Head of caudate nucleus (tissue), 42 donors: ENCODE data around the gene OGDH.

ENCODE experiments used
- DNase-seq, 42 donors: peaks; one replicate each; pipeline versions ENCODE4 v3.0.0 to v3.0.0-alpha.2; 2020 to 2021; ENCODE audit warnings: mixed read lengths in 7 of 42
- intact Hi-C: fragments of 100-400 bp; cut with DNase I; formaldehyde crosslinking; loops from one replicate; pipeline ENCODE4 v1.15.0; 2022

The OGDH gene

DNA sequence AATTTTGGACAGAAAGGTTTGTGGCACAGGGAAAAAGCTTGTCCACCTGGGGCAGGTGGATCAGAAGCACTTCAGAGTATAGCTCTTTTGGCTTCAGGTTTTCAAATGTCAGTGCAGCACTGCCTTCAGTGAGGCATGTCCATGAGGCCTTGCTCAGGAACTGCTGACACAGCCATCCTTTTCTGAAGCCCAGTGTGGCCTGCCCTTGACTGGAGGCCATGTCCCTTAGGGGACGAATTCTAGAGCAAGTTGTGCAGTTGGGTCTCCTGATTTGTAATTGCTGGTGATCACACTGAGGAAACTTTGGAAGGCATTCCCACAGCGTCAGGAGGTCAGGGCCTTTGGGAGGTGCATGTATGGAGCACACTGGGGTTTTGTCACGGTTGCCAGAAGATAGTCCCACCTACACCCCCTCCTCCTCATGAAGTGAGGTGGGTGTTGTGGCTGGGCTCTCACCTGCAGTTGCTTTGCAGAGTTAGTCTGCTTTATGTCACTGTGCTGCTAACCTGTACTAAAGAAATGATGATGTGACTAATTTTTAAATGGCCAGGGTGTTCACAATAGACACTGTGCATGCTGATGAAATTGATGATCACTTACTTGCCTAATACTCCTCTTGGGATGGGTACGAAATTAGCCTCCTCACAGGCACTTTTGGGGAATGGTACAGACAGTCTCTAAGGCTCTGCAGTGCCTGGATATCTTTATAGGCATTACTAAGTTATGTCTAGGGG, 41.7 kb downstream of the OGDH start:
- DNase-seq = peak in 1 of 42 donors; percentile 35
- intact Hi-C loops = no loop called here

DNA sequence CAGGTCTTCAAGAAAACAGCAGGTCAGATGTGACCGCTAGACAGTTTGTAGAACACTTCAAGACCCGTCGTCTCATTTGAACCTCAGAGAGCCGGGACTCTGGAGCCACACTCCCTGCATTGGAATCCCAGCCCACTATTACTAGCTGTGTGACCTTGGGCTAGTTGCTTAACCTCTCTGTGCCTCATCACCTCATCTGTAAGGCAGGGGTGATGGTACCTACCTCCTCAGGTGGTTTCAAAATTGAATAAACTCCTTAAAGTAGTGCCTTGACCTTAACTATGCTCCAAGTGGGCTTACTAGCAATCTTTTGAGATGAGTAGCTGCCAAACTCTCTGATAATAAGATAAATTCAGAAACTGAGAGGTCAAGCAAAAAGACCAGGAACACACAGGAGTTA, 43.8 kb downstream of the OGDH start:
- no peak for DNase-seq
- intact Hi-C loops = no loop called here

DNA sequence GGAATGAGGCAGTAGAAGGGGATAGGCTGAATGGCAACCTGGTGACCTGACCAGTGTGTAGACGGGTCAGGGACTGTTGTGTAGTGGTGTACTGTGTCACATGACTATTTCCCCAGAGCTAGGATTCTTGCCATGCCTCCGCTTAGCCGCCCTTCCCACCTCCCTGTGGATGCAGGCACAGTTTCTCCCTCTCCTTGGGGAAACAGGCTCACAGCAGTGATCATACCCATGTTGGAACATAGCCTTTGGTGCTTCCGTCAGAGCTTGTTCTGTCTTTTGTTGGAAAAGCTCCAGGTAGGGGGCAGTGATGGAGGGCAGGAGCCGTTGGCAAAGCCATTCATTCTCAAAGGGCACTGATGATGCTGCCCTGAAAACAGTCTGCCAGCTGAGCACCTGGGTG, 44.3 kb downstream of the OGDH start:
- DNase-seq = peak in 3 of 42 donors; percentile 13 to 37 (median 24)
- intact Hi-C loops = no loop called here

DNA sequence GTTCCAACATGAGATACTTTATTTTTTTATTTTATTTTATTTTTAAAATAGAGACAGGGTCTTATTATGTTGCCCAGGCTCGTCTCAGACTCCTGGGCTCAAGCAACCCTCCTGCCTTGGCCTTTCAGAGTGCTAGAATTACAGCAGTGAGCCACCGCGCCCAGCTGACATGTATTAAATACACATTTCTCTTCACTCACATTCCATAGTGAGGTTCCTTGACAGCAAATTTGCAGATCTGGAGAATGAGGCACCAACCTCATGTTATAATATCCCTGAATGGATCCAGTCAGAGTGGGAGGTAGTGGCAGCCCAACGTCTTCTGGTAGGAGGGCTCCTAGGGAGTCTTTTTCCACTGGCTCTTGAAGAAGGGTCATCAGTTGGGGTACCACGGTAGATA, 46.1 kb downstream of the OGDH start:
- intact Hi-C loops = no loop called here
- no peak for DNase-seq

DNA sequence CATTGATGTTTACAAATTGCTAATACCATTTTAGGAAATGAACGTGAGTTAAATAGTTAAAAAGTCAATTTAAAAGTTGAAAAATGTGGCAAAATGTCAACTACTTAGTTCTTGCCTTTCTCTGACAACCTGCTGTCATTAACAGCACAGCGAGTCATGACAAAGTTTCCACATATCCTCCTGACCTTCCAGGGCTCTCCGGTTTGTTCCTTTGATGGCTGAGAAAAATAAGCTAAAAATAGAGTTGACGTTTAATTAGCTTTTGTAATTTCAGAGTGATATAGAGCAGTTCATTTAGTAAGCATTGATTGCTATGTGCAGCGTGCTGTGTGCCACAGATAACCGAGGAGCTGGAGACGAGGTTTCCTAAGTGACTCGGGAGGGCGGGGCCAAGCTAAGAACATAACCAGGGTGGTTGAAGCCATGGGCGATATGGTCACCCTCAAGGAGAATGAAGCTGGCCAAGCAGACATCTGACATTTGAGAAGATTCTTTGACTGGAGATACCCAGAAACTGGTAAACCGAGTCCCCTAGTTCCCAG, 47.9 kb downstream of the OGDH start:
- DNase-seq = peak in 1 of 42 donors; percentile 24
- intact Hi-C loops = no loop called here

DNA sequence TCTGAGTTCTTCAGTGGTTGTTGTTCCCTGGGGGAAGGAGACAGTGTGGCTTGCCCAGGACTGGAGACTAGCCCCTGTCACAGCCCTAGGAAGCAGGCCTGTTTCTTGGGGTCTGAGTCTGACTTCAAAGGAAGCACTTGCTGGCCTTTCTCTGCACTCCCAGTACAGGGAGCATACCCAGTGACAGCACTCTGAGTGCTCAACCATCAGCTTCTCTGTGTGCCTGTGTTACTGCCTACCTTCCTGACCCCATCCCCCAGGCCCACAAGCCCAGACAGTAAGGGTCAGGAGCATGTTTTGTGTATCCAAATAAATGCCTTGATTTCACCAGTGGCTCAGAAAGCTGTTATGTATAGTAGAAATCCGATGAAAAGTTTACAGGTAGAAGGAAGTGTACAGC, 48.9 kb downstream of the OGDH start:
- DNase-seq = no peak
- intact Hi-C loops = no loop called here

DNA sequence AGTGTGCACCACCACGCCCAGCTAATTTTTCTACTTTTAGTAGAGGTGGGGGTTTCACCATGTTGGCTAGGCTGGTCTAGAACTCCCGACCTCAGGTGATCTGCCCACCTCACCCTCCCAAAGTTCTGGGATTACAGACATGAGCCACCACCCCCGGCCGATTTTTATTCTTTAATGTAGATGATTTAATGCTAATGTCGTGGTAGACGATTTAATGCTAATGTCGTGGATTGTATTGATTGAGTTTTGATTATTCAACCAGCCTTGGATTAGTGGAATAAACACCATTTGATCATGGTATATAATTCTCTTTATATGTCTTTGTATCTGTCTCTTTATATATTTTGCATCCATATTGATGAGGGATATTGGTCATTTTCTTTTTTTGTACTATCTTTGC, 52.6 kb downstream of the OGDH start:
- DNase-seq = no peak

DNA sequence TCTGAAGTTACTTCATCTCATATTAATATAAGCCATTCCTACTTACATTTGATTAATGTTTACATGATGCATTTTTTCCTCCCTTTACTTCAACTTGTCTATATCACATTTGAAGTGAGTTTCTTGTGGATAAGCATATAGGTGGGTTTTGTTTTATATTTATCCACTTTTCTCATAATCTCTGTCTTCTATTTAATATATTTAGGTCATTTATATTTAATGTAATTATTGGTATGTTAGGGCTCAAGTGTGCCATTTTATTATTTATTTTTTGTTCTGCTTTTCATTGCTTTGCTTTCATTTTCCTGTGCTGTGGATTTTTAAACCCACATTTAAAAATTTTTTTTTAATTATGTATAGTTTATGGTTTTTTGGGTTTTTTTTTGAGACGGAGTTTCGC, 54.8 kb downstream of the OGDH start:
- intact Hi-C loops = no loop called here

More for the DNA sequence above, 52.6 kb downstream of the OGDH start:
- intact Hi-C loops = no loop called here

DNA sequence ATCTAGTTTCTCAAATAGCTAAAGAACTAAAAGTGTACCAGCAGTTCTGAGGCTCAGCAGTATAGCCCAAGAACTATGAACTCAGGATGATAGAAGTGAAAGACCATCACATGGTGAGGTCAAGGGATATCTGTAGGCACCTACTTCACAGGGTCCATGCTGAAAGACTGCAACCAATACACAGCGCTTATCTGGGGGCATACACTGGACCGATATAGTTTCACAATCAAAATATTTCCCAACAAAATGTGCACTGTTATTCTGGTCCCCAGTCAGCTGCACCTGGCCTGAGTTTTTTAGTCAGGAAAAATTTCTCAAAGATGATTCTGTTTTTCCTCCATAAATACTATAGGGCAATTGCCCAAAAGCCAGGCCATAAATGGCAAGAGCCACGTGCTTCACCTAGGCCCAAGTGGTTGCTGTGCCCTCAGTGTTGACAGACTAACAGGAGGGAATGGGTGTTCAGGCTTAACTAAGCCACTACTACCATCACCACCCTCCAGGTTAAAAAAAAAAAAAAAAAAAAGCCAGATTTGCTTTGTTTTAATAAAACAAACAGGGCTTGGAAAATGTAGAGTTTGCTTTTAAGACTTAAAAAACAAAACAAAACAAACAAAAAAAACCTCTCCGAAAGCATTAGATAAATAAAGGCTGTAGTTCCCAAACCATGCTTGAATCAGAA, 58.5 kb downstream of the OGDH start:
- intact Hi-C loops = no loop called here
- DNase-seq = no peak

More for the DNA sequence above, 54.8 kb downstream of the OGDH start:
- DNase-seq = no peak

DNA sequence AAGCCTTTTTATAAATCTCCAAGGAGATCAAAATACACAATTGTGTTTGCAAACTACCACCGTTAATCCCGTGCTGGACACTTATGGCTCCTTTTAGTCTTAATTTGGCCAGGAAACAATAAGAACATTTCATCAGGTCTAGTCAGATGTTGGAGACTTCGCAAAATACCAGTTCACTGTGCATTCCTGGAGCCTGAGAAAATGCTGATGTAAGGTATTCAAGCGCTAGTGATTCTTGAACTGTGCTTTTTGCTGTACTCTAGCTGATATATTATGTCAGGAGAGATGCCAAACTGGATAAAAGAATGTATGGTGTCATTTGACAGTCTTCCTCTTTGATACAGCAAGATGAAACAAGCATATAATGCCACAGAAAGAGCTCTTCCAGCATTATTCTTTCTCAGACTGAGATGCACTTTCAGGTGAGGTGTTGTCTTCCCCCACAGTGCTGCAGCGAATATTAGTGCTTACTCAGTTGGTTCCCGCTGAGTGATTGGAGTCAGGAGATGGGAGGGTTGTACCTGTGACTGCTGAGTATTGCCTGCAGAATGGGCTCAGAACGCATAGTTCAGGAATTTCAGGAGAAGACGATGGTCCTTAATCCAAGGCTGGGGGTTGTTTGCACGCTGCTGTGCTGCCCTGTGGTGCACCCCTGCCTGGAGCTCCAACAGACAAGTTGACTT, 59.2 kb downstream of the OGDH start:
- DNase-seq = peak in 28 of 42 donors; percentile 16 to 81 (median 46)
- intact Hi-C loops = no loop called here

DNA sequence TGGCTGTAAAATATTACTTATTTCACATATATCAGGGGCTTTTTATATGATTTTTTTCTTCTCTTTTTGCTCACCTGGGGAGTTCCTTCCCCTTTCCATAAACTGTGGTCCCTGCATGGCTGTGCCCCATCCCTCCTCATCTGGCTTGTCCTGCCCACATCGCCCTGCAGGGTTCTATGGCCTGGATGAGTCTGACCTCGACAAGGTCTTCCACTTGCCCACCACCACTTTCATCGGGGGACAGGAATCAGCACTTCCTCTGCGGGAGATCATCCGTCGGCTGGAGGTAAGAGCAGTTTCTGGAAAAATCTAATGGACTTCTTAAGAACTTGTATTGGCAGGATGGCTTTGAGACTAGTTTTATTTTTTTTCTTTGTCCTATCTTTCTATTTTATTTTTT, 60.1 kb downstream of the OGDH start:
- DNase-seq = no peak
- intact Hi-C loops = no loop called here

DNA sequence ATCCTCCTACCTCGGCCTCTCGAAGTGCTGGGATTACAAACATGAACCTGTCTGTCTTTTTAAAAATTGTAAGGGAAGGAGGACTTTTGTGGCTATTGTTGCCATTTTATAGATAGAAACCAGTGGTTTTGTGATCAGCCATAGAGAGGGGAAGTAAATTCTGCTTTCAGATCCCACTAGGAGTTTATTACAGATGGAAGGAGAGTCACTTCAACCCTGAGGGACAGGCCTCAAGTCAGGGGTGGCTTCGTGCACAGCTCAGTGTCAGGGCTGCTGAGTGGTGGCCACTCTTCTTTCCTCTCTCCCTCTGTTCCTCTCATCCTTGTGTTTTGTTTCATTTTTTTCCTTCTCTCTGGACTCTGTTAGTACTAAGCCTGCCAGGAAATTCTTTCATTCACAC, 60.8 kb downstream of the OGDH start:
- no peak for DNase-seq
- intact Hi-C loops = no loop called here

DNA sequence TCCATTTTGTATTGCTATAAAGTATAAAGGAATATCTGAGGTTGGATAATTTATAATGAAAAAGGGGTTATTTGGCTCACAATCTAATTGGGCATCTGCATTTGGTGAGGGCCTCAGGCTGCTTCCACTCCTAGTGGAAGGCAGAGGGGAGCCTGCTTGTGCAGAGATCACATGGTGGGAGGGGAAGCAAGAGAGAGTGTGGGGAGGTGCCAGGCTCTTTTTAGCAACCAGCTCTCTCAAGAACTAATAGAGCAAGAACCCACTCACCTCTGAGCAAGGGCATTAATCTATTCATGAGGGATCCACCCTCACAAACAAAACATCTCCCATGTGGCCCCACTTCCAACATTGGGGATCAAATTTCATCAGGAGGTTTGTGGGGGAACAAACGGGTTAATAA, 64.6 kb downstream of the OGDH start:
- peak in 4 of 42 donors; percentile 24 to 52 (median 38) for DNase-seq
- intact Hi-C loops = no loop called here

DNA sequence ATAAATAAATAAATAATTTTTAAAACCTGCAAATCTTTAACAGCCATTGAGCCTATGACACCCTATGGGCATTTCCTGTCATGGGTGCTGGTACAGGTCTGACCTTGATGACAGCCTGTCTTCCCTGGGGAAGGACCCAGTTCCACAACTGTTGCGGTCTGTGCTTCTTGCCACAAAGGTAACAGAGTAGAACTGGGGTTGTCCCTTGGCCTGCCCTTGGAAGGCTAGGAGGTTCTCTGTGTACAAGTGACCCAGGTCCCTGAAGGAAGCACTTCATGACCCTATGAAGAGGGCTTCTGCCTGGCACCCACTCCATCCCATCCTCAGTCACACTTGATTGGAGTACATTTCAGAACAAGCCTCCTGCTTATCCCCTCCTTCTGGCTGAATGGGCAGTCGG, 66.9 kb downstream of the OGDH start:
- intact Hi-C loops = no loop called here

DNA sequence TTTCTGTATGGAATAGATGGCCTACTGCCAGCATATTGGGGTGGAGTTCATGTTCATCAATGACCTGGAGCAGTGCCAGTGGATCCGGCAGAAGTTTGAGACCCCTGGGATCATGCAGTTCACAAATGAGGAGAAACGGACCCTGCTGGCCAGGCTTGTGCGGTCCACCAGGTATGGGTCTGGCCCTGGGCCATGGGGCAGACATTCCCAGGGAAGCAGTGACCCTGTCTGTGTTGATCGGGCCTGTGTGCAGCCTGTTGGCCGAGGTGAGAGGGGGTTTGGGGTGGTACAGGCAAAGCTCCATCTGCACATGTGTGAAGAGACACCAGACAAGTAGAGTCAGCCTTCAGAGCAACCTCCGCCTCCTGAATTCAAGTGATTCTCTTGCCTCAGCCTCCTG, 67.3 kb downstream of the OGDH start:
- intact Hi-C loops = no loop called here
- DNase-seq = peak in 1 of 42 donors; percentile 33

More for the DNA sequence above, 66.9 kb downstream of the OGDH start:
- DNase-seq = no peak

DNA sequence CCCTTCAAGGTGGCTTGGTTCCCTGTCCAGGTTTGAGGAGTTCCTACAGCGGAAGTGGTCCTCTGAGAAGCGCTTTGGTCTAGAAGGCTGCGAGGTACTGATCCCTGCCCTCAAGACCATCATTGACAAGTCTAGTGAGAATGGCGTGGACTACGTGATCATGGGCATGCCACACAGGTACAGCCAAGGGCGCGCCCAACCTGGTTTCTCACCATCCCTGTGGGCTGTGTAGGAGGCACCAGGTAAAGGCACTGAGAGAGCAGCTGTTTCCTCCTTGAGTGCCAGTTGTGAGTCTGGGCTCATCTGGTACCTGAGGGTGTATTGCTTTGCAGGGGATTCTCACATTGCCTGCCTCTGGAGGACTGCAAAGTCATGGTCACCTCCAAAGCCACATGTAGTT, 68.0 kb downstream of the OGDH start:
- DNase-seq = no peak
- intact Hi-C loops = no loop called here

DNA sequence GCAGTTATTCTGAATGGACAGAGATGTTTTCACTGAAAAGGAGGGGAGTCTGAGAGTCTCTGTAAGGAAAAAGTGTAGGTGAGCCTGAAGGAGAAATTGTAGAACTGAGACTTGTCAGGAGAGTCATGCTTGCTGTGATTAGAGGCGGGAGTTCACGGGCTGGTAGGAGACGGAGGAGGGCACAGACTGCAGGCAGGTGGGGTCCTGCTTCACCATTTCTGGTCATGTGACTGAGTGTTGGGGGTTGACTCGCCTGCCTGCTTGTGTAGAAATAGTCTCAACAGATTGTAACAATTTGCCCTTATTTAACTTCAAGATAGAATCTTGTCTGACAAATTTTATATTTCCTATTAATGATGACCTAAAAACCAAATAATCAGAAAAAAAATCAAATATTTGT, 70.3 kb downstream of the OGDH start:
- DNase-seq = peak in 39 of 42 donors; percentile 17 to 84 (median 49)

DNA sequence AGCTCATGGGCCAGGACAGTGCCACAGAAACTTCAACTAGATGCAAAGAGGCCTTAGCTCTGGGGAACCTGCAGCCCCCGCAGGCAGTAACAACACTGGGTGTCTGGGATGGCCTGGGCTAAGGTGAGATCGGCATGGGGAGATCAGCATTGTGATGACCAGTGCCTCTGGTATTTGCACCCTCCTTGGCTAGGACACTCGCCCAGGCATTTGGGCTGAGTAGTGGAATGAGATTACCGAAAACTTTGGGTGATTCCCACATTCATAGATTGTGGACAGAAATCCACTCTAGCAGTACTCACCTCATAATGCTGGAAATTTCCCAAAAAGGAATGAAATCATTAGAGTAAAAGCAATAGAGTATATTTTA, 71.7 kb downstream of the OGDH start:
- peak in 3 of 42 donors; percentile 7 to 31 (median 15) for DNase-seq
- intact Hi-C loops = no loop called here

More for the DNA sequence above, 70.3 kb downstream of the OGDH start:
- intact Hi-C loops = no loop called here

DNA sequence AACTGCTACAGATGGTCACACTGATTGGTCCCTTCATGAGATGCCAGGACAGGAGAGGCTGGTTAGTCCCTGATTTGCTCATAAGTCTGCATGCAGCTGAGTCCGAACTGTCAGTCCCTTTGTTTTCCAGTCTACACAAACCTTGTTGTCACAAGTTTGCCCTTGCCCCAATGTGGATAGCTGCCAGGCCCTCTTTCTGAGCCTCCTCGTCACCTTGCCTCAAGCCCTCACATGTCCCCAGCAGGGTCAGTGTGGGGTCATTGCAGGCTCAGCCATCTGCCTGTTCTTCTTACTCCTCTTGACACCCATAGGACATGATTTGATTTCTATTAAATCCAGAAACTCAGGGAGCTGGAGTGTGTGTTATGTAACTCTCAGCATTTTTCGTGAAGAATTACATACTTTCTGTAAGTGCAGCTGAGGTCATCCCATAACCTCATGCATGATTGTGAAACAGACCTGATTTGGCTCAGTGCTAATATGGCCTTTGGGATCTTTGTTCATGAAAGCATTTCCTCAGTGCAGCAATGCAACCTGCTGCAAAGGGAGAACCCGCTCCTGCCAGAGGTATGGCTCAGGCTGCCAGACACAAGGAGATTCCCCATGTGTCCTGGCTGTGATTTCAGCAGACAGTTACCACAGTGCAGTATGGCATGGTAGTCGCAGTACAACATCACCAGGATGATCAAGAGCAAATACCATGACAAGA, 72.2 kb downstream of the OGDH start:
- DNase-seq = peak in 4 of 42 donors; percentile 8 to 36 (median 31)
- intact Hi-C loops = no loop called here
